GM12875 (cell line): Measurements from ENCODE around the gene ZNF496.

Experiments
- H3K4me3 ChIP-seq: one replicate; pipeline ENCODE4 v1.5.1; 2011; ENCODE audit warnings: low read depth, low read length, control low read depth
- CTCF ChIP-seq: IDR thresholded peaks from 2 replicates; pipeline ENCODE4 v1.5.1; 2011; ENCODE audit warnings: low read depth, mild to moderate bottlenecking, control low read depth, inconsistent platforms, low read length, moderate library complexity, borderline replicate concordance; ENCODE audit not compliant: insufficient read depth

ZNF496 gene

GRCh38 chr1:247316590-247317197 lies 15.0 kb downstream of the ZNF496 start:
- H3K4me3 ChIP-seq = no peak overlapping the region

GRCh38 chr1:247304031-247304430 lies 27.6 kb downstream of the ZNF496 start:
- TF ChIP-seq CTCF = no peak
- H3K4me3 ChIP-seq = no peak overlapping the region

More at GRCh38 chr1:247316590-247317197, 15.0 kb downstream of the ZNF496 start:
- no peak for TF ChIP-seq CTCF

GRCh38 chr1:247303216-247303615 lies 28.5 kb downstream of the ZNF496 start:
- H3K4me3 ChIP-seq = no peak overlapping the region
- TF ChIP-seq CTCF = no peak

GRCh38 chr1:247301176-247301540 lies 30.5 kb downstream of the ZNF496 start:
- H3K4me3 ChIP-seq = no peak overlapping the region
- no peak for TF ChIP-seq CTCF

- no peak overlapping the region for H3K4me3 ChIP-seq
- no peak for TF ChIP-seq CTCF
Observed at GRCh38 chr1:247300491-247301175, 31.0 kb downstream of the ZNF496 start.

- no peak overlapping the region for H3K4me3 ChIP-seq
- no peak for TF ChIP-seq CTCF
Observed at GRCh38 chr1:247299723-247300381, 31.8 kb downstream of the ZNF496 start.

GRCh38 chr1:247298701-247299100 lies 33.0 kb downstream of the ZNF496 start:
- TF ChIP-seq CTCF = no peak
- no peak overlapping the region for H3K4me3 ChIP-seq
